Panc1 (cell line): ENCODE data around the gene COL23A1.
"Not testable (repeated sequence)": the region's sequence is repeated elsewhere in the genome, so short reads cannot be mapped to it uniquely, and the experiment has no call there.

Experiments
- CTCF ChIP-seq: fragments of 450-650 bp; IDR thresholded peaks from 2 replicates; pipeline ENCODE4 v1.5.1; 2017; ENCODE audit warnings: mild to moderate bottlenecking
- POLR2AphosphoS5 ChIP-seq: IDR thresholded peaks from 2 replicates; pipeline ENCODE4 v1.6.1; 2012; ENCODE audit warnings: mild to moderate bottlenecking, low read depth, low read length, moderate library complexity
- REST ChIP-seq, 2 experiments: IDR thresholded peaks; 2 replicates each; pipeline ENCODE4 v1.6.1; 2011 to 2012; ENCODE audit warnings: low read depth in 2 of 2, control low read depth in 1 of 2, low read length in 1 of 2, mild to moderate bottlenecking in 1 of 2, moderate library complexity in 1 of 2; ENCODE audit not compliant: insufficient read depth in 1 of 2
- SIN3A ChIP-seq: IDR thresholded peaks from 2 replicates; pipeline ENCODE4 v1.6.1; 2012; ENCODE audit warnings: low read depth, mild to moderate bottlenecking, low read length, moderate library complexity, borderline replicate concordance; ENCODE audit not compliant: insufficient read depth

- TF ChIP-seq CTCF; REST (IDR thresholded peaks at IDR 0.05; ENCODE audit: insufficient read depth in 1 of 2, low read depth in 2 of 2, low read length in 1 of 2); SIN3A; POLR2AphosphoS5: not testable (repeated sequence)
Measured at GRCh38 chr5:178369469-178369868, 220.7 kb downstream of the COL23A1 start.
